Stimulated activated naive CD4-positive, alpha-beta T cell (primary cell): ENCODE results near the gene TMOD2.

Source experiments
- DNase-seq, 6 experiments: peaks; one replicate each; lab custom pipeline; 2025; lab: John Stamatoyannopoulos, UW

The TMOD2 gene

DNA sequence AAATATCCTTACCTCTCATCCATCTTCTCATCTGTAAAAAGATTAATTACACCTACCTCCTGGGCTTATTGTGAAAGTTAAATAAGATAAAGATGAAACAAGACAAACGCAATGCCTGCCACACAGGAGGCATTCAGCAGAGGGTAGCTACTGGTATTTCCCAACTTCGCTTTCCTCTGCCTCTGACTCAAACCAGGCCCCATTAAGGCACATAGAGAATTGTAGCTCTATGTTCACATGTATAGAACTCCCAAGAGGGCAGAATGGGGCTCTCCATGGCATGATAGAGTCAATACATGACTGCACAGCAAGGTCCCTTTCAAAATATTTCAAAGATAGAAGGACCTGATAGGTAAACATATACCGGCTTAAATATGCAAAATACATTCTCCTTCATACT is 15.3 kb upstream of the TMOD2 start:
- no peak for DNase-seq

DNA sequence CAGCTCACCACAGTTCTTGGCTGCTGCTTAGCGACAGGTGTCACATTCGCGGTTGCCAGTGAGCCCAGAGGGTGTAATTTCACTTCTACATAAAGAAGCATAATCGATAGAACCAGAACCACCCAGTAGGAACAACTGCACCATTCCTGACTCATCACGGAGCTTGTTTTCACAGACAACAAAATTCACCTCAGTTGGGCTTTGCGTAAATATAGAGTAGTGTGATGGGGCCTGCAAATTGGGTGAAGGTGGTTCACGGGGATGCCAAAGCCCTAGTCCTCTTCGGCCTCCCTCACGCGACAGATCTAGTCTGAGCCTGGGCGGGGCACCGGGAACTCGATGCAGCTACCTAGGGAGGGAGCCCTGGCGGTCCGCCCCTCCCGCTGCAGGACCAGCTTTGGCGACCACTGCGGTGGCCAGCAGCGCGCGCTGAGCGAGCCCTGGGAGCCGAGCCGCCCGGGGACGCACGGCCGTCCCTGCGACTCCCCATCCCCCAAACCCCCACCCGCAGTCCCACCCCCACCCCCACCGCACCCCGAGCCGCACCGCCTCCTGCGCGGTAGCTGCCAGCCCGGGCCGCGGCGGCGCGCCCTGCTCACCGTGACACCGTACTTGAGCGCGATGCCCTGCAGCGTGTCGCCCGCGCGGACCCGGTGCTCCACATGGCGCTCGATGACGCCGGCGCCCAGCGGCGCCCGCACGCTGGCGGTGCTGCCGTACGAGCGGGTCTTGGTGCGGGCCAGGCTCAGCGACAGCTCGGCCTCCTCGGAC is 14.5 kb upstream of the TMOD2 start:
- DNase-seq = peak; percentile 54 to 75 (median 63)

DNA sequence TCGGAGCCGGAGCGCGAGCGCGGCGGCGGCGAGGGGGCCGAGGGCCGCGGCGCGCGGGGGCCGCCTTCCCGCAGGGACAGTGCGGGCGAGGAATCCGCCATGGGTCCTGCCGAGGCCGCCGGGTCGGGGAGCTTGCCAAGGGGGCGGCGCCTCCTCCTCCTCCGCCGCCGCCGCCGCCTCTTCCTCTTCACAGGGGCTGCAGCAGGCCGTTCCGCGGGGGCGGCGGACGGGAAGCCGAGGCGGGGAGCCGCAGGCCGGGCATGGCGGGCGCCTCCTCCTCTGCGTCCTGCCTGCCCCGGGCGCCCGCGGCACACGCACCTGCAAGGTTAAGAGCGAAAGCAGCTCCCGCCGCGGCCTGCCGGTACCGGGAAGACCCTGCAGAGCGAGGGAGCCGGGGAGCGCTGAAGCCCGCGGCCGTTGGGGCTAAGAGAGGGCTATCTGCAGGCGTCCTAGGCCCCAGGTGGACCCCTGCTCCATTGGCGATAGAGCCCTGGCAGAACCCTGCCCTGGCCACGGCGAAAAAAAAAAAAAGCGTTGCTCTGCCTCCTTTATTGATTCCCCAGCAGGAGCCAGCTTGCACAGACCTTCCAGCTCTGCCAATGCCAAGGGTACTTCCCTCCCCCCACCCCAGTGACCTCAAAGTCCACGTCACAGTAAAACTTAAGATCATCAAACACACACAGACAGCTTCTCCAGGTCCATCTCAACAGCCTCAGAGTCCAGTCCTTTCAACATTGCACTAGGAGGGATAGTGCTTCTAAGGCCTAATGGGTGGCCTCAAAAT is 13.7 kb upstream of the TMOD2 start, which contains the start of gene LYSMD2:
LYSMD2 (minus strand) TSS at position 134 of the 784 bp plus-strand sequence; CDS start at position 101, 33 bp downstream.
- DNase-seq = peak; percentile 52 to 75 (median 62)

DNA sequence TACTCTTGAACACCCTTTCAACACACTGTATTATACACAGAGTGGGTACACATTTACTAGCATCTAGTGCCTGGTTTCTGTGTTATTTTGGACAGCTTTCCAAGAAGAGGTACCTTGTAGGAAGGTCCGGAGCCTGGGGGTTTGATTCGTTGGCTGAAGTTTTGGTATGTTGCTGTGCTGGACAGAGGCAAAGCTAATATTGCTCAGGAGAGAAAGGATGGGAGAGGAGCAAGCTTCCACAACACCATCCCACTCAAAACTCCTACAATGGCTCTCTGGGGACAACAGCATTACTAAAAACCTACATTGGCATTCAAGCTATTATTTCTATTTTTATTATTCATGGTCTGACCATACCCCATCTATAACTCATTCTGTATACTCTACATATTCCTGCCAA is 12.8 kb upstream of the TMOD2 start:
- DNase-seq = no peak

DNA sequence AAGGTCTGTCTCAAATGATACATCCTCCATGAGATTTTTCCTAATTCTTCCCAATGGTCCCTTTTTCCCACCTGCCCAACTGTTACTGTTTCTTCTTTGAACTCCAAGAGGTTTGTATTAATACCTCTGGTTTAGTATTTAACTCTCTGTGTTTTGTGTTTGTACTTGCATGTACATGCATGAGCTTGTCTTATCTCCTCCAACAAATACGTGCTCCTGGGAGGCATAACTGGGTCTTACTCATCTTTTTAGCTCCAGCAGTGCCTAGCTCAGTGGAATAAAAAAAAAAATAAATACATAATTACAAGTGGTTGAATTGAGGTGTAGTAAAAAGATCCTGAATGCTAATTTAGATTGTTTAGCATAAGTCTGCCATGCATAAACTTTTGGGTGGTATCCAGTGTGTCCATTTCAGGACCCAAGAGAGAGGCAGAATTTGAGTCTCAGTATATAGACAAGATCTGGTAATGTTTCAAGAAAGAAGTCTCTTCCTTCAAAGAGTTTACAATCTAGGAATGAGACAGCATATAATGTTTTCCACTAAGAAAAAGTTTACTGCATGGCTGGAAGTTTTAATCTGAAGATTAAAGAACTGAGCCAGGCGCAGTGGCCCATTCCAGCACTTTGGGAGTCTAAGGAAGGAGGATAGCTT is 12.2 kb upstream of the TMOD2 start:
- DNase-seq = no peak

DNA sequence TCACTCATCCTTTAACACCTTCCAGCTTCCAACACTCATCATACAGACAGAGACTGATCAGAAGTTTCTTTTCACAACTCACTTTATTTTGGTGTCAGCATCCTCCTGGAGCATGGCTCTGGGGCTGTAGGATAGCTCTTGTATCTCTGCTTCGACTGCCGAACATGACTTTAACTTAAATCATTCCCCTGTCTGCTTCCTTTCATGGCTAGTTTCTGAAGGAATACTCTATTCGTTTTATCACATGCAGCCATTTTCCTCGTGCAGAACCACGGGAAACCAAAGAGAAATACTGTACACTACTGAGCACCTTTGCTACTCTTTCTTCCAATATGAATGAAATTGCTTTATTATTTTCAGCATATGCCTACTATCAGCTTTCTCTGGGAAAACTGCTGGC is 2.1 kb upstream of the TMOD2 start:
- DNase-seq = no peak

DNA sequence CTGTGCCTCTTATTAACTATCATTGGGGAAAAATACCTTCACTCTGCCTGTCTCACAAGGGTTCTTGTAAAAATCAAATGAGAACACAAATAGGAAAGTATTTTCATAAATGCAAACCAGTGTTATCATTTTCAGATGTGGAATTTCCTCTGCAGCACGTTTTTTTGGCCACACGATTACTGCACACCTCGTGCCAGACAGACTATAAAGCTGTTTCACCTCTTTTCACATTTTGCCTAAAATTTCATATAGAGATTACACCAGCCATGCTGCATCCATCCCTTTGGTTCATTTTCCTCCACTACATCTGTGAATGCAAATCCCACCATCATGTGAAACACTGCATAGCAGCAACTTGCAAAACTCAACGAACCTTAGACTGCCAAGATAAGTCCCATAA is 1.2 kb upstream of the TMOD2 start:
- no peak for DNase-seq

DNA sequence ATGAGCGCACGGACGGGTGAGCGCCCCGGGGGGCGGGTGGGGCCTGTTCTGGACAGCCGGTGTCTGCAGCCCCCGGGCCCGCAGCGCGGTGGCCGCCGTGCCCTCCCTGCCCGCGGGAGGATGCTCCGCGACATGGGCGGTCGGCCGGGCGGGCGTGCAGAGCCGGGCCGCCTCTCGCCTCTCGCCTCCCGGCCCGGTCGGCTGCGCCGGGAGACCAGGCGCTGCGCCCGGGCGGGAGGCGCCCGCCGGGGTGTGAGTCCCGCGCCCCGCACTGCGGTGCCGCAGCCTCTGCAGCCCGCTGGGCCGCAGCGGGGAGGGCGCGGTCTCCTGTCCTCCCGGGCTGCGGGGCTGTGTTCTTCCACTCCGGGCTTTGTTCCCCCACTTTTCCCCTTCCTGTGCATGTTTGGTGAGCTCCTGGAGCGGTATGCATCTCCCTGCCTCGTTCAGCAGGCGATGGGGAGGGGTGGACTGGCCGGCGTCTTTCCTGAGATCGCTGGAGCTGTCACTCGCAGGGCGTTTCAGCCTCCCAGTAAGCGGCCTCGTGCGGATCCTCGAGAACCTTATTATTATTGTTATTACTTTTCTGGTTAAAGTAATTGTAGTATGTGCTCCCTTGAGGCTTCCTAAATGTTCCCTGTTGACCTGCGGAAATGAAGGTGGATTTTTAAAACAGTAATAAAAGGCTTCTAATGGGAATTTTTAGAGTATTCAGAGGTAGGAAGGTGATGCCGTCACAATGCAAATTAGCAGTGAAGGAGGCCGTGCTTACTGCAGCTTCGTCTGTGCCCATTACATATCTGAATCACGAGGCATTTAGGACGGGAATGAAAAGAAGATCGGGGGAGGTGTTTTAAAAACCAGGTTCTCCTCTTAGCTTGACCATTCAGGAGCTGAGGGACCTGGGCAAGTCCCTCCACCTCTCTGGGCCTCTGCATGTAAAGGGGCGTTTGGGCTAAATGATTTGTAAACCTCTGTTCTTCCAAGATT is 593 bp downstream of the TMOD2 start:
- DNase-seq = peak in 1 of 6 experiments; percentile 30

DNA sequence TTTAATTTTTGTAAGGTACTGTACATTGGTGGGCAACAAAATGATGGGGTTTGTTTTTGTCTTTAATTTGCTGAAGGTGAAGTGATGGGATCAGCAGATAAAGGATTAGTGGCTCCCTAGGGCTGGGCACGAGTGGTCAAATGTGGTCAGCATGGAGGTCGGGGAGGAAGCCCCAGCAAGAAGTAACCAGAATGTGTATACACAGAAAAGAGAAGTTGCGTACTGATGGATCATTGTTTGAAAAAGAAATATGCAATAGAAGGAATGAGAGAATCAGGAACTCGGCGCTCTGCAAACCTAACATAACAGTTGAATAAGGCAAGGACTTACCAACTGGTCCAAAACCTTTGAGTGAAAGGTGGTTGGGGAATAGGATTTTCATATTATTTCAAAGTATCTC is 1.5 kb downstream of the TMOD2 start:
- no peak for DNase-seq

DNA sequence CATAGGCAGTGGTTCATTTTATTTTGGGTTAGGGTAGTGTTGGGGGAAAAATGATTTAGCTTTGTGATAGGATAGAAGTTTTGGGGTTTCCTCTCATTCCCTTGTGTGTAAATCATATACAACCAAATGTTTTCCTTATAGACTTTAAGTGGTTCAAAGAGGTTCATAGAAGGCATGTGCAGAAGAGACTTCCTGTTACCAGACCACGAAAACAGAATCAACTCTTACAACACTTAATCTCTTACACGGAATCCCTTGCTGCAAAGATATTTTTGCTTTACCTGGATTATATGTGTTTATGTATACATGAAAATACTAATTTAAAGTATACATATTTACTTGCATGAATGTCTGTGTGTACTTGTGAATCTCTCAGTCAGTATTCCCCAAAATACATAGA is 2.9 kb downstream of the TMOD2 start:
- no peak for DNase-seq

DNA sequence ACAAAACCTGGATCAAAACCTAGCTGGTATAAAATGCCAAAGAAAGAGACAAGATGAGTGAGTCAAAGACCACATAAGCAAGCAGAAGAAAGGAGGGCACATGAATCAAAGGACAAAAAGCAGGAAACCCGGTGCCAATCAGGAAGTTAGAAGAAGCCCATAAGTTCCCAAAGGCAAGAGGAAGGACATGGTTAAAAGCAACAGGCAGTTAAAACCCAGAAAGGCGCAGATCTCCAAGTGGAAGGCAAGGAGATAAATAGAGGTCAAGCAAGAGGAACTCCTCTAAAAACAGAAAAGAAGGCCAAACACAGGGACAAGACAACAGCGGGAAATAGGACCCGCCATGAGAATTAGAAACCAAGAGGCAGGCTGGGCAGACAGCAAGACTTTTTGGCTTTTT is 4.4 kb downstream of the TMOD2 start:
- no peak for DNase-seq

DNA sequence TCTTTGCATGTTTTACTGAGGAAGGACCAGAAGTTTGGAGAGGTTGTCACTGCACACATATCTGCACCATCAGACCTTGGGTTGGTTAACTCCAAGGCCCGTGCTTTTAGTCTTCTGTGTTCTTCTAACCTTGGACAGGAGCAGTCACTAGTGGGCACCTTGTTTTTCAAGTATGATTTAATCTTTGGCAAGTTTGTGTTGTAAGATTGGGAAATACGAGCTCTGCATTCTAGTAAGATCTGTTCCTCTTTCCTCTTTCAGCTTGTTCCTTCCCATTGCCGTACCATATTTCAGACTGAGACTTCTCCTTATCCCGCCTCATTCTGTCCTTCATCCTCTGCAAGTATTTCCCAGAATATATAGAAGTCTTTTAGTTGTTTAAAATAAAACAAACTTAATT is 5.1 kb downstream of the TMOD2 start:
- DNase-seq = no peak

DNA sequence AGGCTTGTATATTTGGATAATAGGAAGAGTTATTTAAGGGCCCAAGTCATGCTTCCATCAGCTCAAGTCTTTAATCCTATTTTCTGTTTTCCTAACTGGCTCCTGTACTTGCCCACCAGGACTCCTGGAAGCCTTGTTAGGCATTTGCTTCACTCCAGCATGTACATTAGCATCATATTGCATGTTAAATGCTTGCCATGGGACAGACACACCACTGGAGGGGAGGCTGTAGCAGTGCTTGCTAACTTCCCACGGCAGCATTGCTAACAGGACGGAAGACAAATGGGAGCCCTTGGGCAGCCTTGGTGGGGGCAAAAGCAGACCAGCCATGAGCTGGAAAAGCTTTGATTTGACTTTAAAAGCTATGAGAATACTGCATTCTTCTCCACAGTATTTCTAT is 6.1 kb downstream of the TMOD2 start:
- no peak for DNase-seq

DNA sequence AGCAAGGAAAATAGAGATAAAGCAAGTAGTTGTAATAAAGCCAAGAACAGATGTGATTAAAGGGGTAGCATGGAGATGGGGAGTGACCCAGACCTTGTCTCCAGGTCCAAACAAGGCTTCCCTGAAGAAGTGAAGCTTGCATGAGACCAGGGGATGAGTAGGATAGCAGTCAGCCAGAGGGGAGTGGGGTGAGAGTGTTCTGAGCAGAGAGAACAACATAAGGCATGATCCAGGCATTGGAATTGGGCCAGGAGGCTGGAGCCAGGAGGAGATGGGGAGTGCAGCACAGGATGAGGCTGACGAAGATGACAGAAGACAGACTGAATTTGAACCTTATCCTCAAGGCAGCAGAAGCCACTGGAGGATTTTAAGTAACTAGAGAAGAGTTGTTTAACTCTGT is 7.2 kb downstream of the TMOD2 start:
- no peak for DNase-seq

DNA sequence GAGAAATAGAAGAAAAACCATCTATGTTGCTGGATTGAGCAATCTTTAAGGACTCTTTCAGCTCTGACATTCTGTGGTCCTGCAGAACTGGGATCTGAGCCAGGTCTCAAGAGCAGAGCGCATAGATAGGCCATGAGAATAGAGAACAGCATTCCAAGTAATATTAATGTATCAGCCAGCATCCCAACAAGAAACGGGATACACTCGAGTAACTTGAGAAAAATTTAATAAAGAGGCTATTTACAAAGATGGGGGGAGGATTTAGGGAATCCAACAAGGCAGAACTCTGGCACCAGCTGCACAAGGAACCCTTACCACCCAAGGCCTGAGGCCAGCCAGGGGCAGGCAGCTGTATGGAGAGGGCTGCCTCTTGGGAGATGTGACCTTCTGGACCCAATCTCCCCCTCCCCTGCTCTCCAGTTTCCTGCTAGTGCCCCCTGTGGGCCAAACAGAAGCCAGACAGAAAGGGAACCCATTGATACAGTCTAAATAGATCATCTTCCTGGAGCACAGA is 8.2 kb downstream of the TMOD2 start:
- DNase-seq = no peak

DNA sequence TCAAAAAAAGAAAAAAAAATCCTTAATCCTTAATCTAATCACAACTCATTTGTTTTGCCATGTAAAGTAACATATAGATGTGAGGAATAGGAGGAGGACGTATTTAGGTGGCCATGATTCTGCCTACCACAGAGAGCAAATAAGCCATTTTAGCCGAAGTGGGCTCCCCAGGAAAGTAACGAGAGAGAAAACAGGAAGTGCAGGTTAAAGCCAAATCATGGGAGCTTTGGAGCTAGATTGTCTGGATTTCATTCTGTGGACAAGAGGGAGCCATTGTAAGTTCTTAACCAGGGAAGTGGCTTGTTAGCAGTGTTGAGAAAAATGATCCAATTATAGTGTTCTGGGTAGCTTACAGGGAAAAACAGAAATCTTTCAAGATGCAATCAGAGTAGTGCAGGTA is 9.4 kb downstream of the TMOD2 start:
- no peak for DNase-seq

DNA sequence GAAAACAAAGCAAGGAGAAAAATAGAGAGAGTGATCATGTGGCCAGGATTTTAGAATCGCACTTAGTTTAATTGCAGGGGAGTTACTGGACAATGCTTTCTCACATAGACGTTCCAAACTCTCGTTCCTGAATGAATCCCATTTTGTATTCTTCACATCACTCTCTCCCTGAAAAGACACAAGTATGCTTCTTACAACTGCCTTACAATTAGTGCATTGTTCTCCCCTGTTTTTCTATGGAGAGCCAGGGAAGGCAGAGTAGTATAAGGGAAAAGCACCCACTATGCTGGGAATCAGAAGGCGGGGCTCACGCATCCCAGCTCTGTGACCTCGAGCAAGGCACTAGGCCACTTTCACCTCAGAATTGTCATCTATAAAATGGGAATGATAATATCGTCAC is 14.4 kb downstream of the TMOD2 start:
- DNase-seq = no peak

DNA sequence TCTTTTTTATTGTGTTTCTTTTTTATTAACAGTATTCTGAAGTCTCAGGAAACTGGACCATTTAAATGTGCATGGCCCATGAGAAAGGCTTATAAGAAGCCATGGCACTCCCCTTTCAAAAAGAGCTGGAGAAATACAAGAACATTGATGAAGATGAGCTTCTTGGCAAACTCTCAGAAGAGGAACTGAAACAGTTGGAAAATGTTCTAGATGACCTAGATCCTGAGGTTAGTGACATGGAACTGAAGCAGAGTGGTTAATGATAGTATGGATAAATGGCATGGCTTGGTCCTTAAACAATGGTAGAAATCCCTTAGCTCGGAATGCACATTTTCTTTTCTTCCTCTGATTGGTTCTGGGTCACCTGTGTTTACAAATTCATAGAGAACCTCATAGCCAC is 14.9 kb downstream of the TMOD2 start:
- no peak for DNase-seq

DNA sequence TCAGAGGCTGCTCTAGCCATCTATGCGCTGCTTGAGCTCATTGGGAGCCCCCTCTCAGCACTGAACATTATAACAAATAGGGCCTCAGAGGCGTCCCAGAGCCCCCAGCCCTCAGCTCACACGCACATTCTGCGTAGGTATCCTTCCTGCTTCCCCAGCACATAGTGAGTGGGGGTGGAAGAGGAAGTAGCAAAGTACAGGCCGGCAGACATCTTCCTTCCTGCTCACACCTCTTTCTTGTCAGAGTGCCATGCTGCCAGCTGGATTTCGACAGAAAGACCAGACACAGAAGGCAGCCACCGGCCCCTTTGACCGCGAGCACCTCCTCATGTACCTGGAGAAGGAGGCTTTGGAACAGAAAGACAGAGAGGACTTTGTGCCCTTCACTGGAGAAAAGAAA is 16.6 kb downstream of the TMOD2 start:
- peak in 3 of 6 experiments; percentile 16 to 53 (median 29) for DNase-seq

DNA sequence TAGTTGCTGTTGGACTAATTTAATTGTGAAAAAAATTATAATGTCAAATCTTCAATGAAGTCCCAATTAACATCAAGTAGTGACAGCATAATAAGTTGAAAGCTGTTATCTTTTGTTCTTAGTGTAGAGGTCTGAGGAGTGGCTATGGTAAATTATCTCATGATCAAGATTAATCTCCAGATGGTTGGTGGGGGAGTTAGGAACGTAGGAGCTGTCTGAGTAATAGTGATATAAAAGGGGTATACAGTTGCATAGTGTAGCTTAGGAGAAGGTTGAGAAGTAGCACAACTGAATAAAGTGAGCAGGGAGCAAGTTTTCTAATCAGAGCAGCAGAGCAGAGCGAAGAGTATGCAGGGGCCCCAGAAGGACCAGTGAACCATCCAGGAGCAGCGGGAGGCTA is 19.5 kb downstream of the TMOD2 start:
- DNase-seq = no peak

DNA sequence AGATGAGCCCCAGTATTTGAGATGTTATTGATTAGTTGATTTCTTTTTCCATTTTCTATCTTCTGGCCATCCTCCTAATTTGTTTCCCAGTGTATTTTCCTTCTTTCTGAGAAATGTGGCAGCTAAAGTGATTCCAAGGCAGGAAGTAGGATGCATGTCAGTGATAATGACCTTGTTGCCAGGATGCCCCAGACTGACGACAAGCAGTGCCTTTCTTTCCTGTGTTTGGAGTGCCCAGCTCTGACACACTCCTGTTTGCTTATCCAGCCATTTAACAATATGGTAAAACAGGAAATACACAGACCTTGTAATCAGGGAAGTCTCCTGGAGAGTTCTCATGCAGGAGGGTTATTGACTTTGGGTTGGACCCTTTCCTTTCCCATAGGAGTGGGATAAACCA is 20.4 kb downstream of the TMOD2 start:
- DNase-seq = no peak
